Smooth muscle cell (in vitro differentiated cells): Measurements from ENCODE around the gene CELF2. TPM values are rescaled to one million over a fixed set of nuclear protein-coding genes. Genes with fewer than 3 reads are reported as not detected.

ENCODE experiments used
- DNase-seq: peaks from one replicate; lab custom pipeline; 2025; ENCODE audit not compliant: unreplicated experiment; lab: John Stamatoyannopoulos, UW
- H2AFZ ChIP-seq: fragments of 200-600 bp; sonication (generic); 2 replicates; pipeline ENCODE4 v1.6.0; 2016; ENCODE audit warnings: antibody characterized with exemption, low read depth, mild to moderate bottlenecking
- H3F3A ChIP-seq: fragments of 200-600 bp; sonication (generic); 2 replicates; pipeline ENCODE4 v1.6.0; 2017; ENCODE audit warnings: antibody characterized with exemption, low read depth
- H3K27ac ChIP-seq: fragments of 200-600 bp; sonication (generic); 2 replicates; pipeline ENCODE4 v1.5.1; 2016; ENCODE audit warnings: low read depth, mild to moderate bottlenecking
- H3K27me3 ChIP-seq: fragments of 200-600 bp; sonication (generic); 2 replicates; pipeline ENCODE4 v1.6.1; 2016; ENCODE audit warnings: low read depth, mild to moderate bottlenecking
- H3K36me3 ChIP-seq: fragments of 200-600 bp; sonication (generic); 2 replicates; pipeline ENCODE4 v1.5.1; 2016; ENCODE audit warnings: low read depth
- H3K4me1 ChIP-seq: fragments of 200-600 bp; sonication (generic); 2 replicates; pipeline ENCODE4 v1.5.1; 2016; ENCODE audit warnings: low read depth
- H3K4me2 ChIP-seq: fragments of 200-600 bp; sonication (generic); 2 replicates; pipeline ENCODE4 v1.6.0; 2016; ENCODE audit warnings: mild to moderate bottlenecking
- H3K4me3 ChIP-seq: fragments of 200-600 bp; sonication (generic); 2 replicates; pipeline ENCODE4 v1.5.1; 2016; ENCODE audit warnings: mild to moderate bottlenecking
- H3K79me2 ChIP-seq: fragments of 200-600 bp; sonication (generic); 2 replicates; pipeline ENCODE4 v1.6.0; 2016; ENCODE audit warnings: low read depth, mild to moderate bottlenecking
- H3K9ac ChIP-seq: fragments of 200-600 bp; sonication (generic); 2 replicates; pipeline ENCODE4 v1.6.0; 2016; ENCODE audit warnings: low read depth
- H3K9me3 ChIP-seq: fragments of 200-600 bp; sonication (generic); replicated peaks from 2 replicates; pipeline ENCODE4 v1.5.1; 2016; ENCODE audit warnings: low read depth
- H4K20me1 ChIP-seq: fragments of 200-600 bp; sonication (generic); 2 replicates; pipeline ENCODE4 v1.6.0; 2016; ENCODE audit warnings: low read depth
- CTCF ChIP-seq: fragments of 200-600 bp; sonication (generic); IDR thresholded peaks from 2 replicates; pipeline ENCODE4 v1.5.1; 2017; ENCODE audit warnings: borderline replicate concordance, mild to moderate bottlenecking, antibody characterized with exemption; ENCODE audit not compliant: insufficient read depth, poor library complexity, severe bottlenecking
- WGBS: methylation state at CpG from one replicate; pipeline ENCODE4 v1.1.7; 2016; ENCODE audit warnings: low lambda C conversion rate; 5-methylcytosine and 5-hydroxymethylcytosine counted together
- polyA plus RNA-seq: library from polyadenylated mRNA; unstranded; fragments of >200 nt; fragmentation: Nextera tagmentation; extraction: Ambion mirVana; gene quantifications from 2 replicates; pipeline ENCODE4 v1.2.1, GENCODE V29; 2016
- total RNA-seq: library from RNA; depleted of rRNA; stranded (reverse); fragments of >200 nt; gene quantifications from 2 replicates; pipeline ENCODE4 v1.2.3, GENCODE V29; 2014

CELF2 gene
- total and polyA plus RNA-seq, 2 experiments from 2014 or later = 3.0 to 4.7 TPM

GRCh38 chr10:11087372-11087771 is 69.7 kb downstream of the CELF2 start:
- Histone ChIP-seq H3K9ac (no peak overlapping the region), H3K79me2 (no peaks in the 10 kb centered on the region)
- WGBS = 95% methylated on average over 9 of the region's 9 CpGs

GRCh38 chr10:11088709-11089108 is 71.0 kb downstream of the CELF2 start:
- no peak overlapping the region for H3K4me2 ChIP-seq
- 81% methylated on average over 6 of the region's 6 CpGs for WGBS
- no peak overlapping the region for H3K9ac ChIP-seq
- H3K9me3 ChIP-seq = no peaks in the 10 kb centered on the region
- H3F3A ChIP-seq = no peaks in the 10 kb centered on the region
- H3K36me3 ChIP-seq = no peaks in the 10 kb centered on the region
- no peak overlapping the region for H3K4me3 ChIP-seq
- no peaks in the 10 kb centered on the region for H3K27me3 ChIP-seq
- no peak for TF ChIP-seq CTCF
- no peaks in the 10 kb centered on the region for H3K4me1 ChIP-seq
- no peak overlapping the region for H2AFZ ChIP-seq
- no peak overlapping the region for H3K27ac ChIP-seq
- H4K20me1 ChIP-seq = no peaks in the 10 kb centered on the region
- DNase-seq = no peak
- H3K79me2 ChIP-seq = no peaks in the 10 kb centered on the region

More at GRCh38 chr10:11087372-11087771, 69.7 kb downstream of the CELF2 start:
- H2AFZ ChIP-seq = no peak overlapping the region
- H3K27ac ChIP-seq = no peak overlapping the region
- no peak for DNase-seq
- no peak for TF ChIP-seq CTCF
- no peaks in the 10 kb centered on the region for H3K9me3 ChIP-seq
- no peak overlapping the region for H3K4me2 ChIP-seq
- H3K36me3 ChIP-seq = no peaks in the 10 kb centered on the region
- H3F3A ChIP-seq = no peaks in the 10 kb centered on the region
- no peaks in the 10 kb centered on the region for H3K4me1 ChIP-seq
- H4K20me1 ChIP-seq = no peaks in the 10 kb centered on the region
- no peak overlapping the region for H3K4me3 ChIP-seq
- H3K27me3 ChIP-seq = no peaks in the 10 kb centered on the region

GRCh38 chr10:11089272-11089671 is 71.6 kb downstream of the CELF2 start:
- Histone ChIP-seq H3K4me3 (no peak overlapping the region), H3K4me1 (no peaks in the 10 kb centered on the region), H3K27ac (no peak overlapping the region), H3K27me3 (no peaks in the 10 kb centered on the region), H3K36me3 (no peaks in the 10 kb centered on the region), H2AFZ (no peak overlapping the region), H3K9ac (no peak overlapping the region), H3K79me2 (no peaks in the 10 kb centered on the region), H3K9me3 (no peaks in the 10 kb centered on the region), H4K20me1 (no peaks in the 10 kb centered on the region), H3F3A (no peaks in the 10 kb centered on the region), H3K4me2 (no peak overlapping the region)
- 88% methylated on average over 6 of the region's 6 CpGs for WGBS
- no peak for DNase-seq
- TF ChIP-seq CTCF = no peak

GRCh38 chr10:11091517-11092102 is 73.9 kb downstream of the CELF2 start:
- DNase-seq = no peak
- Histone ChIP-seq H3K79me2 (no peaks in the 10 kb centered on the region), H3F3A (no peaks in the 10 kb centered on the region), H3K4me3 (no peak overlapping the region), H3K27me3 (peaks cover 6% of the 10 kb centered on the region), H3K9me3 (no peaks in the 10 kb centered on the region), H3K4me1 (no peaks in the 10 kb centered on the region), H2AFZ (no peak overlapping the region), H3K4me2 (no peak overlapping the region), H4K20me1 (no peaks in the 10 kb centered on the region), H3K9ac (no peak overlapping the region), H3K36me3 (no peaks in the 10 kb centered on the region), H3K27ac (no peak overlapping the region)
- WGBS = 93% methylated on average over 10 of the region's 10 CpGs
- TF ChIP-seq CTCF = no peak
